ENCODE measurements around the gene WDR18. TPM values are rescaled to one million over a fixed set of nuclear protein-coding genes. Genes with fewer than 3 reads are reported as not detected.

Gene WDR18
- total and polyA plus RNA-seq, 2 of the 8 experiments (the other 6 are each of a cell fraction or from before 2014, with no cell fraction given) = 87.7 to 177 TPM

DNA sequence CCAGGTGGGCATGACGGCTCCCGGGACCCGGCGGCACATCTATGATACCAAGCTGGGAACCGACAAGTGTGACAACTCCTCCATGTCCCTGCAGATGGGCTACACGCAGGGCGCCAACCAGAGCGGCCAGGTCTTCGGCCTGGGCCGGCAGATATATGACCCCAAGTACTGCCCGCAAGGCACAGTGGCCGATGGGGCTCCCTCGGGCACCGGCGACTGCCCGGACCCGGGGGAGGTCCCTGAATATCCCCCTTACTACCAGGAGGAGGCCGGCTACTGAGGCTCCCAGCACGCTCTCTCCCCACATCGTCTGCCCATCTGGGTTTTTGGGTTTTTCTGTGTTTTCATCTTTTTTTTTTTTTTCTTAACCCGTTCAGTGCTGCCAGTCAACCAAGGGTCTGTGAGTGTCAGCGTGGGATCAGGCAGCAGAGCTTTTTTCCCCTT is 53.5 kb downstream of the WDR18 start:
- Histone ChIP-seq H4K8ac (ENCODE audit: extremely low read depth, insufficient read depth, low read length) (no peak overlapping the region), H2BK5ac (ENCODE audit: low read depth, low read length) (no peak overlapping the region), H3K23me2 (ENCODE audit: low read depth, low read length) (peaks cover 10% of the 10 kb centered on the region), H2AFZ (ENCODE audit: low read length) (no peak overlapping the region), H2BK12ac (ENCODE audit: low read depth, low read length) (no peak overlapping the region), H4K5ac (ENCODE audit: insufficient read length, low read depth, low read length) (no peak overlapping the region), H3K79me2 (ENCODE audit: control insufficient read depth in 1 of 2, insufficient read depth in 2 of 2, low read length in 2 of 2) (peaks cover 0 to 6% of the 10 kb centered on the region in 2 experiments; a peak in 2 of 4 replicates), H4K20me1 (replicated peaks in 1 of 2; ENCODE audit: control insufficient read depth in 1 of 2, insufficient read depth in 2 of 2, low read length in 2 of 2) (peaks cover 0 to 13% of the 10 kb centered on the region in 2 experiments), H2BK15ac (ENCODE audit: low read length) (no peak overlapping the region), H3K9me3 (ENCODE audit: insufficient read depth in 2 of 2, low read depth in 1 of 2, low read length in 1 of 2) (no peaks in the 10 kb centered on the region), H3K79me1 (ENCODE audit: low read depth, low read length) (no peaks in the 10 kb centered on the region), H4K91ac (replicated peaks; ENCODE audit: insufficient read length, low read length) (no peak overlapping the region), H3K18ac (ENCODE audit: extremely low read depth, low read length) (no peak overlapping the region), H3K23ac (ENCODE audit: insufficient read length) (no peak overlapping the region), H3K36me3 (ENCODE audit: control insufficient read depth in 2 of 4, insufficient read depth in 4 of 4, low read length in 3 of 4) (peaks cover 11 to 26% (median 24%) of the 10 kb centered on the region in 4 experiments), H3K4ac (replicated peaks; ENCODE audit: insufficient read length, low read depth, low read length) (no peak overlapping the region), H2AK5ac (ENCODE audit: low read depth, low read length) (no peak overlapping the region), H3K4me1 (replicated peaks in 1 of 4; ENCODE audit: control insufficient read depth in 3 of 4, insufficient read depth in 4 of 4, low read length in 3 of 4) (peaks cover 0 to 10% (median 9%) of the 10 kb centered on the region in 4 experiments; a peak in 6 of 7 replicates), H3K4me2 (ENCODE audit: insufficient read depth in 1 of 2, low read depth in 2 of 2, low read length in 2 of 2) (no peak overlapping the region), H3K27ac (ENCODE audit: low read depth, low read length) (no peak overlapping the region), H2BK20ac (ENCODE audit: low read length) (no peak overlapping the region), H3K9ac (replicated peaks in 1 of 4; ENCODE audit: extremely low read depth in 1 of 4, low read depth in 3 of 4, low read length in 3 of 4) (no peak overlapping the region), H3K56ac (replicated peaks; ENCODE audit: insufficient read length, low read depth, low read length) (no peak overlapping the region), H3K4me3 (ENCODE audit: extremely low read depth in 1 of 4, insufficient read depth in 2 of 4, low read depth in 3 of 4, low read length in 4 of 4) (no peak overlapping the region), H2BK120ac (replicated peaks; ENCODE audit: low read depth, low read length) (no peak overlapping the region), H3K14ac (ENCODE audit: insufficient read length) (no peak overlapping the region), H3K27me3 (replicated peaks in 1 of 4; ENCODE audit: control insufficient read depth in 3 of 4, extremely low read depth in 1 of 4, insufficient read depth in 3 of 4, low read length in 3 of 4) (no peaks in the 10 kb centered on the region)
- TF ChIP-seq SIN3A (conservative IDR thresholded peaks at IDR 0.05 in 1 of 2, IDR thresholded peaks at IDR 0.05 in 1 of 2; ENCODE audit: low read depth in 1 of 2, low read length in 2 of 2) (no peak), CTCF (IDR thresholded peaks at IDR 0.05; ENCODE audit: control extremely low read depth in 1 of 3, insufficient read depth in 1 of 3, low read depth in 1 of 3, low read length in 3 of 3) (0 out of 4 replicates have a peak, but pooled peaks of 1 of the 3 experiments have one; percentile 1)
- DNase-seq (ENCODE audit: low read depth in 1 of 2, low spot score in 2 of 2) = no peak
- ChIA-PET POLR2A (ENCODE audit: partially characterized antibody) (interaction anchor here (0.6 to 16.4 kb wide), 8 partner anchors 9 to 238 kb away, joined by 3 to 509 read pairs (median 8); partner anchors contain the start of genes ARHGAP45, CNN2 and RNU6-2), CTCF (ENCODE audit: partially characterized antibody) (interaction anchor here (1.3 to 4.3 kb wide), 5 partner anchors 8 to 45 kb away, joined by 3 to 18 read pairs (median 4); no protein-coding TSS in a partner anchor)
- 93% methylated on average over 16 of the region's 22 CpGs; no CpG with 5 or more reads in 1 of the 2 experiments for WGBS, 2 experiments (ENCODE audit: extremely low coverage in 1 of 2, insufficient coverage in 1 of 2, insufficient read length in 1 of 2, insufficient replicate concordance in 2 of 2, low coverage in 1 of 2, low lambda C conversion rate in 2 of 2, missing lambda C conversion rate in 1 of 2)
- FAIRE-seq = no peak

Measured in H1 (cell line).